OCI-LY1 (cell line): ENCODE measurements around the gene NLGN4Y.

Experiments used
- H2AFZ ChIP-seq: fragments of 200-600 bp; sonication (generic), shearing (Covaris generic); 2 replicates; pipeline ENCODE4 v1.6.0; 2014; ENCODE audit warnings: antibody characterized with exemption, mild to moderate bottlenecking, low read length
- H3F3A ChIP-seq: fragments of 200-600 bp; sonication (generic), shearing (Covaris generic); 2 replicates; pipeline ENCODE4 v1.6.0; 2014; ENCODE audit warnings: mild to moderate bottlenecking, antibody characterized with exemption, low read length, moderate library complexity; ENCODE audit not compliant: insufficient read depth
- H3K27ac ChIP-seq: fragments of 200-600 bp; sonication (generic); 2 replicates; pipeline ENCODE4 v1.5.1; 2014; ENCODE audit warnings: low read length, mixed run types, mild to moderate bottlenecking, low read depth; ENCODE audit not compliant: poor library complexity, severe bottlenecking
- H3K27me3 ChIP-seq: fragments of 200-600 bp; sonication (generic); 2 replicates; pipeline ENCODE4 v1.6.0; 2014; ENCODE audit warnings: antibody characterized with exemption, mild to moderate bottlenecking, low read length, moderate library complexity; ENCODE audit not compliant: insufficient read depth
- H3K36me3 ChIP-seq: fragments of 200-600 bp; sonication (generic); 2 replicates; pipeline ENCODE4 v1.6.1; 2014; ENCODE audit warnings: mild to moderate bottlenecking, antibody characterized with exemption, low read length, moderate library complexity, mixed read lengths; ENCODE audit not compliant: insufficient read depth
- H3K4me1 ChIP-seq: fragments of 200-600 bp; sonication (generic); 2 replicates; pipeline ENCODE4 v1.5.1; 2014; ENCODE audit warnings: mild to moderate bottlenecking, low read length, moderate library complexity; ENCODE audit not compliant: insufficient read depth, severe bottlenecking
- H3K4me2 ChIP-seq: fragments of 200-600 bp; sonication (generic), shearing (Covaris generic); 2 replicates; pipeline ENCODE4 v1.6.1; 2014; ENCODE audit warnings: low read length
- H3K4me3 ChIP-seq: fragments of 200-600 bp; sonication (generic); 2 replicates; pipeline ENCODE4 v1.5.1; 2014; ENCODE audit warnings: low read length, low read depth, mild to moderate bottlenecking, mixed read lengths; ENCODE audit not compliant: poor library complexity, severe bottlenecking
- H3K79me2 ChIP-seq: fragments of 200-600 bp; shearing (Covaris generic); 2 replicates; pipeline ENCODE4 v1.6.1; 2016; ENCODE audit warnings: mixed run types, low read length, mixed read lengths; ENCODE audit not compliant: insufficient read depth
- H3K9ac ChIP-seq: fragments of 200-600 bp; sonication (generic), shearing (Covaris generic); 2 replicates; pipeline ENCODE4 v1.6.1; 2014; ENCODE audit warnings: mild to moderate bottlenecking, low read length, mixed read lengths
- H3K9me2 ChIP-seq: fragments of 200-600 bp; sonication (generic), shearing (Covaris generic); 2 replicates; pipeline ENCODE4 v1.6.1; 2014; ENCODE audit warnings: low read depth, mild to moderate bottlenecking, low read length, mixed read lengths
- H3K9me3 ChIP-seq: fragments of 200-600 bp; shearing (Covaris generic); 2 replicates; pipeline ENCODE4 v1.6.1; 2014; ENCODE audit warnings: low read length, mixed read lengths
- H4K20me1 ChIP-seq: fragments of 200-600 bp; sonication (generic), shearing (Covaris generic); 2 replicates; pipeline ENCODE4 v1.6.0; 2016; ENCODE audit warnings: mild to moderate bottlenecking, low read length; ENCODE audit not compliant: insufficient read depth
- EZH2 ChIP-seq: fragments of 200-600 bp; sonication (generic), shearing (Covaris generic); IDR thresholded peaks from 2 replicates; pipeline ENCODE4 v1.8.0; 2017; ENCODE audit warnings: borderline replicate concordance, mixed run types, mild to moderate bottlenecking, antibody characterized with exemption, low read length, moderate library complexity, mixed read lengths
- TF ChIP-seq, protein P1 (sequence below): fragments of 200-600 bp; sonication (generic), shearing (Covaris generic); IDR thresholded peaks from 2 replicates; pipeline ENCODE4 v1.5.1; 2017; ENCODE audit warnings: mild to moderate bottlenecking, antibody characterized with exemption, low read length, moderate library complexity, mixed read lengths

NLGN4Y gene

DNA sequence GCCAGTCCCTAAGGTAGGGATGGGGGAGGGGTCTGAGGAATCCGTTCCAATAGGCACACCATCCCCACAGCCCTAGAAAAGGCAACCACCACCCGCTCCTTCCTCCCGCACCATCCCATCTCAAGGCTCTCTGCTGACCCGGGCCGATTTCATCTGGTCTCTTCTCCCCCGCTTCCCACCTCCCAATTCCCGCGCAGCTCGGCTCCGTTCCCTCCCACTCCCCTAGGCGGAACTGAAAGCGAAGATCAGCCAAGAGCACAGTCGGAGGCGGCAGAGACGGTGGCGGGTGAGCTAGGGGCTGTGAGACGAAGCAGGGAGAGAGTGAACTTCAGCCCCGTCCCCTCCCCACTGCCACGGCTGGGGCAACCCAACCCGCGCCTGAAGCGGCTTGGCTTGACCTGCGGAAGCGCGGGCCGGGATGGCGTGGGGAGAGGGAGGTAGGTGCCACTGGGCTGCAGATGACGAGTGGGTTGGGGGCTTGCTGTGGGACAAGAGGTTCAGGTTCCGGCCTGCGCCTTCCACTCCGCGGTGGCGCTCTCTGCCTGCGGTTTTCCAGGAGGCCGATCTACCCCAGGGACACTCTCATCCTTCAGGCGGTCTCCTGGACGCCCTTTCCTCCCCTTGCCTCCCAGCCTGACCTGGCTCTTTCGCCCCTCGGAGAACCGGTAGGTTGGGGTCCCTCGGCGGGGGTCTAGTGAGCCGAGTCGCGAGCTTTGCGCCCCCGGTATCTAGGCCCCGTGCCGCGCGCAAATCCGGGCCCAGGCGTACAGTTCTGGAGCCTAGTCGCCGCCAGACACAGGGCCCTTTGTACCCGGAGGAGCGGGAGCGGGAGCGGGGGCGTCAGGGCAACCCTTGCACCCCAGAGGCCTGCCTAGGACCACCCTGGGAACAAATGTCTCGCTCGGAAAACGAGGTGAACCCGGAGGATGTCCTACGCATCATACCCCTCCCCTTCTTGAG is at the start of gene NLGN4Y:
Gene NLGN4Y (plus strand): TSS at position 258 of the 960 bp plus-strand sequence. CDS start 97,591 bp downstream, outside the sequence.
- H3K4me3 ChIP-seq = no peak within 1 kb of the TSS
- no peaks in the 10 kb centered on the region for H3K4me1 ChIP-seq
- no peaks in the 10 kb centered on the region for H3K27me3 ChIP-seq
- H3F3A ChIP-seq = no peaks in the 10 kb centered on the region
- no peak within 1 kb of the TSS for H2AFZ ChIP-seq
- H3K36me3 ChIP-seq = no peaks in the 10 kb centered on the region
- H3K9me3 ChIP-seq = no peaks in the 10 kb centered on the region
- H3K9ac ChIP-seq = no peak within 1 kb of the TSS
- H3K79me2 ChIP-seq = no peaks in the 10 kb centered on the region
- H4K20me1 ChIP-seq = no peaks in the 10 kb centered on the region
- no peaks in the 10 kb centered on the region for H3K9me2 ChIP-seq
- H3K4me2 ChIP-seq = no peak within 1 kb of the TSS
- H3K27ac ChIP-seq = no peak within 1 kb of the TSS
- TF ChIP-seq, protein P1, sequence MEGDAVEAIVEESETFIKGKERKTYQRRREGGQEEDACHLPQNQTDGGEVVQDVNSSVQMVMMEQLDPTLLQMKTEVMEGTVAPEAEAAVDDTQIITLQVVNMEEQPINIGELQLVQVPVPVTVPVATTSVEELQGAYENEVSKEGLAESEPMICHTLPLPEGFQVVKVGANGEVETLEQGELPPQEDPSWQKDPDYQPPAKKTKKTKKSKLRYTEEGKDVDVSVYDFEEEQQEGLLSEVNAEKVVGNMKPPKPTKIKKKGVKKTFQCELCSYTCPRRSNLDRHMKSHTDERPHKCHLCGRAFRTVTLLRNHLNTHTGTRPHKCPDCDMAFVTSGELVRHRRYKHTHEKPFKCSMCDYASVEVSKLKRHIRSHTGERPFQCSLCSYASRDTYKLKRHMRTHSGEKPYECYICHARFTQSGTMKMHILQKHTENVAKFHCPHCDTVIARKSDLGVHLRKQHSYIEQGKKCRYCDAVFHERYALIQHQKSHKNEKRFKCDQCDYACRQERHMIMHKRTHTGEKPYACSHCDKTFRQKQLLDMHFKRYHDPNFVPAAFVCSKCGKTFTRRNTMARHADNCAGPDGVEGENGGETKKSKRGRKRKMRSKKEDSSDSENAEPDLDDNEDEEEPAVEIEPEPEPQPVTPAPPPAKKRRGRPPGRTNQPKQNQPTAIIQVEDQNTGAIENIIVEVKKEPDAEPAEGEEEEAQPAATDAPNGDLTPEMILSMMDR = no peak
- no peak for TF ChIP-seq EZH2

- H3K9me3 ChIP-seq = no peaks in the 10 kb centered on the region
- no peaks in the 10 kb centered on the region for H3K36me3 ChIP-seq
- H3K27me3 ChIP-seq = no peaks in the 10 kb centered on the region
- H3K9me2 ChIP-seq = no peaks in the 10 kb centered on the region
- H3K9ac ChIP-seq = no peak overlapping the region
- no peaks in the 10 kb centered on the region for H3K4me1 ChIP-seq
- no peak overlapping the region for H2AFZ ChIP-seq
- no peaks in the 10 kb centered on the region for H3K79me2 ChIP-seq
- no peaks in the 10 kb centered on the region for H4K20me1 ChIP-seq
- no peak overlapping the region for H3K4me2 ChIP-seq
- H3K27ac ChIP-seq = no peak overlapping the region
- H3K4me3 ChIP-seq = no peak overlapping the region
- no peaks in the 10 kb centered on the region for H3F3A ChIP-seq
- no peak for TF ChIP-seq EZH2
- TF ChIP-seq, protein P1 = no peak
These were observed 38.4 kb upstream of the NLGN4Y start for GRCh38 chrY:14485935-14486334.

GRCh38 chrY:14490226-14490625 is 34.1 kb upstream of the NLGN4Y start:
- Histone ChIP-seq H4K20me1 (no peaks in the 10 kb centered on the region), H3F3A (no peaks in the 10 kb centered on the region), H3K9me2 (no peaks in the 10 kb centered on the region), H3K4me3 (no peak overlapping the region), H2AFZ (no peak overlapping the region), H3K27ac (no peak overlapping the region), H3K9ac (no peak overlapping the region), H3K4me1 (no peaks in the 10 kb centered on the region), H3K27me3 (no peaks in the 10 kb centered on the region), H3K36me3 (no peaks in the 10 kb centered on the region), H3K9me3 (no peaks in the 10 kb centered on the region), H3K4me2 (no peak overlapping the region), H3K79me2 (no peaks in the 10 kb centered on the region)
- TF ChIP-seq, protein P1 = no peak
- TF ChIP-seq EZH2 = no peak
